ENCODE results near the gene CEP63.

- TF ChIP-seq ZNF274 (IDR thresholded peaks at IDR 0.05; ENCODE audit: low read depth, low read length) (no peak), YY1 (IDR thresholded peaks at IDR 0.05; ENCODE audit: insufficient read depth, insufficient read length) (no peak), SUZ12 (IDR thresholded peaks at IDR 0.05; ENCODE audit: extremely low read depth, insufficient read depth, insufficient read length) (no peak)
Measured at GRCh38 chr3:134474956-134475355, 10.9 kb upstream of the CEP63 start.

Measured in NT2/D1 (cell line).